Measurements from ENCODE around the gene NMB. TPM values are rescaled to one million over a fixed set of nuclear protein-coding genes. Genes with fewer than 3 reads are reported as not detected.

The NMB gene
- total and polyA plus RNA-seq, 2 experiments from 2014 or later: 18.1 to 22.0 TPM

DNA sequence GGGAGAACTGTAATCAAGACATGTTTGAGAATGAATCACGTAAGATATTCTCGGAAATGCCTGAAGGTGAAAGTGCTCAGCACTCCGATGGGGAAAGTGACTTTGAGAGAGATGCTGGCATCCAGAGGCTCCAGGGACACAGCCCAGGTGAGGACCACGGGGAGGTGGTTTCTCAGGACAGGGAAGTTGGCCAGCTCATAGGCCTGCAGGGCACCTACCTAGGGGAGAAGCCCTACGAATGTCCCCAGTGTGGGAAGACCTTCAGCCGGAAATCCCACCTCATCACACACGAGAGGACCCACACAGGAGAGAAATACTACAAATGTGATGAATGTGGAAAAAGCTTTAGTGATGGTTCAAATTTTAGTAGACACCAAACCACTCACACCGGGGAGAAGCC is 37.4 kb downstream of the NMB start:
- TF ChIP-seq EZH2phosphoT487 (IDR thresholded peaks at IDR 0.05; ENCODE audit: unreplicated experiment): no peak
- no peak for TF ChIP-seq ZNF114 (CRISPR knock-in tag; IDR thresholded peaks at IDR 0.05)
- TF ChIP-seq EZH2 (IDR thresholded peaks at IDR 0.05; ENCODE audit: low read depth, unreplicated experiment): no peak
- TF ChIP-seq CREB1 (CRISPR knock-in tag; IDR thresholded peaks at IDR 0.05; ENCODE audit: low read depth): no peak
- TF ChIP-seq ZNF462 (CRISPR knock-in tag; IDR thresholded peaks at IDR 0.05): no peak
- TF ChIP-seq POLR2AphosphoS5 (IDR thresholded peaks at IDR 0.05; ENCODE audit: low read depth): no peak
- Mint-ChIP-seq H3K9me3 (peaks cover 71% of the 10 kb centered on the region), H3K4me1 (peaks cover 13% of the 10 kb centered on the region), H3K27me3 (ENCODE audit: insufficient read depth, low read depth, poor library complexity) (peaks cover 23% of the 10 kb centered on the region), H3K4me3 (no peak overlapping the region), H3K27ac (no peak overlapping the region), H3K36me3 (ENCODE audit: low read depth) (peaks cover 96% of the 10 kb centered on the region)
- DNase-seq (ENCODE audit: low spot score): no peak
- H3K36me3 ChIP-seq (ENCODE audit: insufficient read depth): peaks cover 66% of the 10 kb centered on the region
- 0 out of 2 replicates have a peak, but pooled peaks cover 13% of the 10 kb centered on the region for H3F3A ChIP-seq (replicated peaks; ENCODE audit: low read depth)
- peaks cover 7% of the 10 kb centered on the region; the same call in 1 of the 2 replicates for H3K4me1 ChIP-seq (ENCODE audit: insufficient read depth)
- no peak overlapping the region for H3K27ac ChIP-seq (ENCODE audit: low read depth)
- H3K9me2 ChIP-seq (ENCODE audit: insufficient read depth): peaks cover 4% of the 10 kb centered on the region; the same call in 1 of the 2 replicates
- no peak overlapping the region for H3K4me3 ChIP-seq
- H3K27me3 ChIP-seq (ENCODE audit: insufficient read depth): no peaks in the 10 kb centered on the region
- peaks cover 37% of the 10 kb centered on the region for H4K20me1 ChIP-seq (replicated peaks; ENCODE audit: insufficient read depth)
- H2AFZ ChIP-seq: no peak overlapping the region
- H3K4me2 ChIP-seq: no peak overlapping the region
- H3K79me2 ChIP-seq (replicated peaks; ENCODE audit: insufficient read depth): peaks cover 80% of the 10 kb centered on the region
- no peak for ATAC-seq

DNA sequence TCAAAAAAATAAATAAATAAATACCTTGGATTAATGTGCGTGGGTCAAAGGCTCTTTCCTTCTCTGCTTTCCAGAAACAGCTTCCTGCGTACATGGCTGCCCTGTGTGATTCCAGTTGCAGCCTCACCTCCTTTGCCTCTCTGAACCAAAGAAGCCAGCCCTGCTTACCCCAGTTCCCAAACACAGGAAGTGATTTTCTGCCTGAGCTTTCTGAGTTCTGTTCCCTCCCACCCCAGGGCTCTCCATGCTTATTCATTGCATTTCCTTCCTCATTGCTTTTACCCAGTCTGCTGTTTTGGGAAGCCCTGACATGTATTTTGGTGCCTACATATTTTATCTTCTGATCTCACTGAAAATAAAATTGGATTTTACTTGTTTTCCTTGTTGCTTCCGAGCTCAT is 41.8 kb downstream of the NMB start:
- Histone ChIP-seq H4K20me1 (replicated peaks; ENCODE audit: insufficient read depth) (peaks cover 67% of the 10 kb centered on the region), H3K9me2 (ENCODE audit: insufficient read depth) (no peaks in the 10 kb centered on the region), H2AFZ (no peak overlapping the region), H3K4me1 (ENCODE audit: insufficient read depth) (peaks cover 28% of the 10 kb centered on the region; the same call in 1 of the 2 replicates), H3K27ac (ENCODE audit: low read depth) (peak overlapping the region; percentile 42; the same call in 1 of the 2 replicates), H3K79me2 (replicated peaks; ENCODE audit: insufficient read depth) (peaks cover 100% of the 10 kb centered on the region), H3K4me3 (no peak overlapping the region), H3F3A (replicated peaks; ENCODE audit: low read depth) (0 out of 2 replicates have a peak, but pooled peaks cover 5% of the 10 kb centered on the region), H3K4me2 (no peak overlapping the region), H3K27me3 (ENCODE audit: insufficient read depth) (no peaks in the 10 kb centered on the region), H3K36me3 (ENCODE audit: insufficient read depth) (peaks cover 40% of the 10 kb centered on the region)
- H3K27me3 Mint-ChIP-seq (ENCODE audit: insufficient read depth, low read depth, poor library complexity): peaks cover 6% of the 10 kb centered on the region
- H3K27ac Mint-ChIP-seq: no peak overlapping the region
- DNase-seq (ENCODE audit: low spot score) (no peak), ATAC-seq (no peak; the same call in 2 of the 3 replicates)
- peaks cover 31% of the 10 kb centered on the region for H3K4me1 Mint-ChIP-seq
- peaks cover 39% of the 10 kb centered on the region for H3K9me3 Mint-ChIP-seq
- no peak overlapping the region; the same call in 2 of the 3 replicates for H3K4me3 Mint-ChIP-seq
- H3K36me3 Mint-ChIP-seq (ENCODE audit: low read depth): peaks cover 86% of the 10 kb centered on the region
- TF ChIP-seq CREB1 (CRISPR knock-in tag; IDR thresholded peaks at IDR 0.05; ENCODE audit: low read depth): no peak
- TF ChIP-seq EZH2 (IDR thresholded peaks at IDR 0.05; ENCODE audit: low read depth, unreplicated experiment): no peak
- TF ChIP-seq, protein P1, sequence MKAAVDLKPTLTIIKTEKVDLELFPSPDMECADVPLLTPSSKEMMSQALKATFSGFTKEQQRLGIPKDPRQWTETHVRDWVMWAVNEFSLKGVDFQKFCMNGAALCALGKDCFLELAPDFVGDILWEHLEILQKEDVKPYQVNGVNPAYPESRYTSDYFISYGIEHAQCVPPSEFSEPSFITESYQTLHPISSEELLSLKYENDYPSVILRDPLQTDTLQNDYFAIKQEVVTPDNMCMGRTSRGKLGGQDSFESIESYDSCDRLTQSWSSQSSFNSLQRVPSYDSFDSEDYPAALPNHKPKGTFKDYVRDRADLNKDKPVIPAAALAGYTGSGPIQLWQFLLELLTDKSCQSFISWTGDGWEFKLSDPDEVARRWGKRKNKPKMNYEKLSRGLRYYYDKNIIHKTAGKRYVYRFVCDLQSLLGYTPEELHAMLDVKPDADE (IDR thresholded peaks at IDR 0.05): no peak
